K562 (cell line): ENCODE data around the gene ABCC5. TPM values are rescaled to one million over a fixed set of nuclear protein-coding genes. Genes with fewer than 3 reads are reported as not detected.

Experiments used
- ARNT ChIP-seq, 2 experiments: fragments of 450-650 bp; IDR thresholded peaks; 2 replicates each; pipeline ENCODE4 v1.6.1; 2016; ENCODE audit warnings: mild to moderate bottlenecking in 1 of 2
- BCOR ChIP-seq: fragments of 450-650 bp; IDR thresholded peaks from 2 replicates; pipeline ENCODE4 v1.6.1; 2016
- DLX4 ChIP-seq: fragments of 250-450 bp; sonication (Bioruptor Pico); IDR thresholded peaks from 2 replicates; pipeline ENCODE4 v1.6.1; 2021; ENCODE audit warnings: mild to moderate bottlenecking
- EP300 ChIP-seq: IDR thresholded peaks from 2 replicates; pipeline ENCODE4 v1.6.1; 2012; ENCODE audit warnings: low read length, improper control_type of control experiment
- GTF2F1 ChIP-seq: IDR thresholded peaks from 2 replicates; pipeline ENCODE4 v1.6.1; 2011; ENCODE audit warnings: low read depth, low read length, improper control_type of control experiment
- JUN ChIP-seq, 2 experiments: sonication (generic) in 1 of 2; formaldehyde crosslinking in 1 of 2; IDR thresholded peaks; 2 replicates each; pipeline versions ENCODE4 v1.6.1 to v1.8.0; 2012 to 2022; ENCODE audit warnings: borderline replicate concordance in 2 of 2, mild to moderate bottlenecking in 2 of 2, improper control_type of control experiment in 1 of 2, low read depth in 1 of 2, low read length in 1 of 2, missing genetic modification reagents in 1 of 2
- KDM5B ChIP-seq: fragments of 200-600 bp; sonication (generic); IDR thresholded peaks from 2 replicates; pipeline ENCODE4 v1.6.1; 2012; ENCODE audit warnings: low read depth, mild to moderate bottlenecking, moderate library complexity, low read length, control low read depth, inconsistent platforms; ENCODE audit not compliant: insufficient replicate concordance
- LEF1 ChIP-seq: fragments of 450-650 bp; IDR thresholded peaks from 2 replicates; pipeline ENCODE4 v1.6.1; 2016; ENCODE audit warnings: mild to moderate bottlenecking
- MBD1 ChIP-seq: fragments of 250-450 bp; sonication (Bioruptor Pico); IDR thresholded peaks from 2 replicates; pipeline ENCODE4 v1.8.0; 2022; ENCODE audit warnings: inconsistent platforms
- PBX2 ChIP-seq, 2 experiments: IDR thresholded peaks in 1 of 2; conservative IDR thresholded peaks in 1 of 2; 2 replicates each; pipeline ENCODE4 v1.6.1; 2016; ENCODE audit warnings: low read depth in 2 of 2, mild to moderate bottlenecking in 1 of 2, missing compliant biosample characterization in 1 of 2, missing genetic modification characterization in 1 of 2, moderate library complexity in 1 of 2
- PCBP1 ChIP-seq: fragments of 200-400 bp; formaldehyde crosslinking; IDR thresholded peaks from 2 replicates; pipeline ENCODE4 v1.6.1; 2018; ENCODE audit warnings: mild to moderate bottlenecking, low read depth, low read length; ENCODE audit not compliant: poor library complexity, severe bottlenecking
- RHOXF2B ChIP-seq: fragments of 250-450 bp; sonication (Bioruptor Pico); conservative IDR thresholded peaks from 2 replicates; pipeline ENCODE4 v1.5.1; 2021
- SFPQ ChIP-seq: fragments of 200-400 bp; formaldehyde crosslinking; IDR thresholded peaks from 2 replicates; pipeline ENCODE4 v1.6.1; 2017; ENCODE audit warnings: mild to moderate bottlenecking, low read depth, low read length, moderate library complexity
- SNAPC5 ChIP-seq: fragments of 250-450 bp; sonication (Bioruptor Pico); IDR thresholded peaks from 2 replicates; pipeline ENCODE4 v1.8.0; 2021; ENCODE audit warnings: moderate library complexity, mild to moderate bottlenecking, inconsistent platforms
- ZBTB26 ChIP-seq: fragments of 450-650 bp; formaldehyde crosslinking; IDR thresholded peaks from 2 replicates; pipeline ENCODE4 v1.4.0; 2022; ENCODE audit warnings: missing genetic modification characterization
- ZBTB7A ChIP-seq: IDR thresholded peaks from 2 replicates; pipeline ENCODE4 v1.6.1; 2011; ENCODE audit warnings: low read depth, mild to moderate bottlenecking, low read length, moderate library complexity, borderline replicate concordance; ENCODE audit not compliant: control insufficient read depth
- ZC3H11A ChIP-seq: IDR thresholded peaks from 2 replicates; pipeline ENCODE4 v1.6.1; 2012; ENCODE audit warnings: low read depth, low read length, improper control_type of control experiment
- ZKSCAN8 ChIP-seq: fragments of 200-800 bp; sonication (Bioruptor generic); IDR thresholded peaks from 2 replicates; pipeline ENCODE4 v1.6.1; 2016; ENCODE audit warnings: missing genetic modification characterization, missing compliant biosample characterization
- ZNF146 ChIP-seq: IDR thresholded peaks from one replicate; pipeline ENCODE4 v1.6.1; 2018; ENCODE audit warnings: missing compliant biosample characterization; ENCODE audit not compliant: unreplicated experiment
- polyA plus RNA-seq, 8 experiments: library from polyadenylated mRNA; depleted of rRNA in 4 of 8; stranded (reverse) in 5 of 8; unstranded in 3 of 8; fragments of >200 nt; fragmentation: Nextera tagmentation in 2 of 8; fragmentation: Illumina TruSeq in 1 of 8; extraction: Ambion mirVana in 2 of 8; extraction: Trizol in 1 of 8; gene quantifications; 2 replicates each; pipeline versions ENCODE4 v1.2.1 to v1.2.3, GENCODE V29; 2011 to 2014; ENCODE audit warnings: inconsistent platforms in 1 of 8, missing spikeins in 1 of 8
- total RNA-seq, 7 experiments: library from RNA; depleted of rRNA in 6 of 7; stranded (reverse); fragments of >200 nt in 6 of 7; fragmentation: Illumina TruSeq in 2 of 7; extraction: Trizol in 2 of 7; gene quantifications; 2 replicates each; pipeline versions ENCODE4 v1.2.1 to v1.2.3, GENCODE V29; 2011 to 2021; ENCODE audit warnings: low replicate concordance in 1 of 7

The ABCC5 gene
- total and polyA plus RNA-seq, 9 of the 15 experiments (the other 6 are each of a cell fraction or from before 2014, with no cell fraction given) = 22.0 to 53.0 (median 41.9) TPM

- 0 out of 2 replicates have a peak, but pooled peaks have one; percentile 8 for TF ChIP-seq LEF1
- 0 out of 2 replicates have a peak, but pooled peaks have one; percentile 50 for TF ChIP-seq ZKSCAN8 (CRISPR knock-in tag)
- TF ChIP-seq MBD1 (CRISPR knock-in tag) = no peak
- TF ChIP-seq ZNF146 (CRISPR knock-in tag) = no peak
- no peak for TF ChIP-seq PBX2 (CRISPR knock-in tag; IDR thresholded peaks at IDR 0.05; ENCODE audit: low read depth)
- TF ChIP-seq PBX2 (tag; conservative IDR thresholded peaks at IDR 0.05; ENCODE audit: low read depth) = 0 out of 2 replicates have a peak, but pooled peaks have one; percentile 67
- TF ChIP-seq RHOXF2B = no peak
- no peak for TF ChIP-seq ZC3H11A
- TF ChIP-seq EP300 = no peak
- no peak for TF ChIP-seq DLX4 (CRISPR knock-in tag)
- no peak for TF ChIP-seq PCBP1
- no peak for TF ChIP-seq GTF2F1
- TF ChIP-seq KDM5B = no peak
- TF ChIP-seq ZBTB7A = no peak
- no peak for TF ChIP-seq SNAPC5 (CRISPR knock-in tag)
- peak in 1 of 2 experiments; percentile 62; a peak in 1 of 4 replicates for TF ChIP-seq ARNT (IDR thresholded peaks at IDR 0.05)
- no peak for TF ChIP-seq JUN (IDR thresholded peaks at IDR 0.05; ENCODE audit: borderline replicate concordance, low read depth, low read length)
- TF ChIP-seq JUN (CRISPR knock-in tag; IDR thresholded peaks at IDR 0.05; ENCODE audit: borderline replicate concordance) = no peak
- TF ChIP-seq ZBTB26 (CRISPR knock-in tag) = no peak
- TF ChIP-seq BCOR = peak; percentile 32; the same call in 1 of the 2 replicates
- TF ChIP-seq SFPQ = no peak
Measured at GRCh38 chr3:184018424-184018973, 815 bp upstream of the ABCC5 start (continued).
